Heart right ventricle (tissue), 16 donors: ENCODE data around the gene SH2D3C. TPM values are rescaled to one million over a fixed set of nuclear protein-coding genes. Genes with fewer than 3 reads are reported as not detected.
A peak's percentile ranks its signal among the peaks of the same experiment; 100 is the strongest.
"Not testable (repeated sequence)": the region's sequence is repeated elsewhere in the genome, so short reads cannot be mapped to it uniquely, and the experiment has no call there.

ENCODE experiments used
- ATAC-seq, 8 donors: fragments of 200-7000 bp; cut with Tn5 transposase; one replicate each; pipeline ENCODE4 v1.9.1; 2020; ENCODE audit warnings: mild to moderate bottlenecking in 8 of 8, moderate library complexity in 8 of 8, moderate number of reproducible peaks in 1 of 8
- DNase-seq, 2 donors: peaks; one replicate each; pipeline ENCODE4 v3.0.0-alpha.2; 2020
- H3K27ac ChIP-seq, 10 donors: fragments of 200-600 bp; sonication (generic) in 2 of 10; one replicate each; pipeline versions ENCODE4 v1.5.0 to v1.8.0; 2020 to 2022; ENCODE audit warnings: mild to moderate bottlenecking in 3 of 10
- H3K27me3 ChIP-seq, 7 donors: fragments of 200-600 bp; one replicate each; pipeline ENCODE4 v1.8.0; 2021 to 2022; ENCODE audit warnings: mild to moderate bottlenecking in 2 of 7
- H3K36me3 ChIP-seq, 9 donors: fragments of 200-600 bp; sonication (generic) in 1 of 9; one replicate each; pipeline versions ENCODE4 v1.5.0 to v1.8.0; 2020 to 2022; ENCODE audit warnings: mild to moderate bottlenecking in 2 of 9
- H3K4me1 ChIP-seq, 9 donors: fragments of 200-600 bp; sonication (generic) in 1 of 9; one replicate each; pipeline versions ENCODE4 v1.5.0 to v1.8.0; 2020 to 2022; ENCODE audit warnings: mild to moderate bottlenecking in 4 of 9
- H3K4me3 ChIP-seq, 10 donors: fragments of 200-600 bp; sonication (generic) in 2 of 10; one replicate each; pipeline versions ENCODE4 v1.5.0 to v1.8.0; 2020 to 2022; ENCODE audit warnings: mild to moderate bottlenecking in 7 of 10, moderate library complexity in 2 of 10
- H3K9me3 ChIP-seq, 11 donors: fragments of 200-600 bp in 10 of 11; sonication (generic) in 2 of 11; one replicate each; pipeline versions ENCODE4 v1.5.0 to v1.8.0; 2013 to 2022; ENCODE audit warnings: mild to moderate bottlenecking in 2 of 11, control low read depth in 1 of 11, moderate library complexity in 1 of 11
- WGBS, 2 donors: extraction: QIAGEN DNeasy Blood & Tissue Kit; methylation state at CpG; one replicate each; pipeline ENCODE4 v1.1.7; 2013; ENCODE audit warnings: inconsistent platforms in 1 of 2; 5-methylcytosine and 5-hydroxymethylcytosine counted together
- intact Hi-C, 10 donors: fragments of 100-400 bp; cut with DNase I; formaldehyde crosslinking; loops; one replicate each; pipeline versions ENCODE4 v1.11.1 to v1.14.2; 2022
- polyA plus RNA-seq, 2 donors: library from polyadenylated mRNA; stranded (reverse); fragments of 200-250 nt; gene quantifications; one replicate each; pipeline ENCODE4 v1.2.3, GENCODE V29; 2013
- total RNA-seq, 10 donors: library from RNA; stranded (reverse); fragmentation: NEBNext Ultra II Directional in 3 of 10; extraction: Animal tissue kit (Norgen Biotek cat#: 25700) in 3 of 10; gene quantifications; one replicate each; pipeline versions ENCODE4 v1.2.1 to v1.2.4, GENCODE V29; 2021 to 2023
- TF ChIP-seq, protein P1 (sequence below), 9 donors: fragments of 200-600 bp; sonication (generic) in 2 of 9; IDR thresholded peaks; one replicate each; pipeline versions ENCODE4 v1.5.0 to v1.8.0; 2021 to 2022; ENCODE audit warnings: antibody characterized with exemption in 9 of 9, mild to moderate bottlenecking in 5 of 9, moderate library complexity in 1 of 9
- donor health status: Arrhythmogenic right ventricular cardiomyopathy.
- donor health status: ischemic (EF 13 %, LVEDD 7.1; RV severe dilation, severe dysfunction).
- donor health status: healthy with polysubstance abuse.
- donor health status: DM: no; HTN: yes; CAD: no.
- donor health status: DM: no; HTN: no; CAD: no.
- donor health status: ischemic (EF 25% LVEDD 6.9; RV normal size, moderate dysfunction).
- donor health status: ischemic (EF 25% LVEDD 5.7; RV mildly dilated, moderate dysfunction).
- donor health status: healthy.
- donor health status: DM: yes; HTN: yes; CAD: no.
- donor health status: Ischemic cardiomyopathy.
- donor health status: ischemic (EF 35%, LVEDD 5.7; RV mildly dilated, moderate dysfunction).
- donor health status: nonischemic (EF 11% LVEDD 7.7; RV severe dilation, severe dysfunction).
- donor health status: DM: yes; HTN: yes; CAD: no.
- donor health status: PGD.
- donor health status: ischemic (EF 29% LVEDD 5.4; RV normal size, mild dysfunction).
- donor health status: nonischemic (EF 23%, LVEDD 6.1; RV moderate dilation, normal function).

Gene SH2D3C
- total and polyA plus RNA-seq, 12 donors: 10.9 to 36.7 (median 18.8) TPM

DNA sequence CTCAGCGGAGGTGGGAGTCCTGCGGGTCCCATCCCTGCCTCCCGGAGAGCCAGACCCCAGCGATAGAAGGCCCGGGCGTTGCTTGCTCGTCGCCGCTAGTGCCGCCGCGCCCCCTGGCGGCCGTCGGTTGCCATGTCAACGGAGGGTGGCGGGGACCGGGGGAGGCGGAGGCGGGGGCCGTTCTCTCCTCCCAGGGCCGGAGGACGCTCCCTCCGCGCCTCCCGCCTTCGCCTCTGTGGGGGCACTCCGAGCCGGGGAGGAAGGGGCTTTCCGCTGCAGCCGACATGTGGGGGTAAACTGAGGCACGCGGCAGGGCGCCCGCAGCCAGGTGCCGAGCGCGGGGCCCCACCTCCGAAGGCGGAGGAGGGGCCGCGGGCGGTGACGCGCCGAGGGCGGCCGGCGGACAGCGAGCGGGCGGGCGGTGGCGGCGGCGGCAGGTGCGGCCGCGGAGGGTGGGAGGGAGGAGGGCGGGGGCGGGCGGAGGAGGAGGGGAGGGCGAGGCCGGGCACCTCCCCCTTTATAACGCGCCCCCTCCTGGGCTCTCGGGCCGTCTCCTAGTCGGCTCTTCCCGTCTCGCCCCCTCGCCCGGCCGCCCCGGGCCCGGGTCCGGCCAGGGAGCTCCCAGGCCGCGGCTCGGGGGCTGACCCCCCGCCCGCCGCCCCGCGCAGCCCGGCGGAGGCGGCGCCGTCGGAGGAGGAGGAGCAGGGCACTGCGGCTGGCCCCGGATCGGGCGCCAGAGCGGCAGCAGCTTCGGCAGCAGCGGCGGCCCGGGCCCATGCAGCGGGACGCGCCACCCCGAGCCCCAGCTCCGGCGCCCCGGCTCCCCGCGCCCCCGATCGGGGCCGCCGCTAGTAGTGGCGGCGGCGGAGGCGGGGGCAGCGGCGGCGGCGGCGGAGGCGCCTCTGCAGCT is 6.8 kb upstream of the SH2D3C start:
- Histone ChIP-seq H3K9me3 (no peaks in the 10 kb centered on the region), H3K4me3 (peak overlapping the region; percentile 19 to 100 (median 97)), H3K4me1 (peaks cover 9 to 82% (median 52%) of the 10 kb centered on the region in 9 donors), H3K27ac (peak overlapping the region; percentile 88 to 99 (median 98)), H3K36me3 (peaks cover 0 to 36% (median 28%) of the 10 kb centered on the region in 9 donors), H3K27me3 (no peaks in the 10 kb centered on the region)
- ATAC-seq: peak; percentile 62 to 78 (median 70)
- WGBS, 2 donors: 0 to 1% methylated on average over 52 to 107 of the region's 123 CpGs
- TF ChIP-seq, protein P1, sequence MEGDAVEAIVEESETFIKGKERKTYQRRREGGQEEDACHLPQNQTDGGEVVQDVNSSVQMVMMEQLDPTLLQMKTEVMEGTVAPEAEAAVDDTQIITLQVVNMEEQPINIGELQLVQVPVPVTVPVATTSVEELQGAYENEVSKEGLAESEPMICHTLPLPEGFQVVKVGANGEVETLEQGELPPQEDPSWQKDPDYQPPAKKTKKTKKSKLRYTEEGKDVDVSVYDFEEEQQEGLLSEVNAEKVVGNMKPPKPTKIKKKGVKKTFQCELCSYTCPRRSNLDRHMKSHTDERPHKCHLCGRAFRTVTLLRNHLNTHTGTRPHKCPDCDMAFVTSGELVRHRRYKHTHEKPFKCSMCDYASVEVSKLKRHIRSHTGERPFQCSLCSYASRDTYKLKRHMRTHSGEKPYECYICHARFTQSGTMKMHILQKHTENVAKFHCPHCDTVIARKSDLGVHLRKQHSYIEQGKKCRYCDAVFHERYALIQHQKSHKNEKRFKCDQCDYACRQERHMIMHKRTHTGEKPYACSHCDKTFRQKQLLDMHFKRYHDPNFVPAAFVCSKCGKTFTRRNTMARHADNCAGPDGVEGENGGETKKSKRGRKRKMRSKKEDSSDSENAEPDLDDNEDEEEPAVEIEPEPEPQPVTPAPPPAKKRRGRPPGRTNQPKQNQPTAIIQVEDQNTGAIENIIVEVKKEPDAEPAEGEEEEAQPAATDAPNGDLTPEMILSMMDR (IDR thresholded peaks at IDR 0.05): peak; percentile 90 to 96 (median 92)
- intact Hi-C loops: loop anchor here in 9 of 10 donors (1.0 to 10.0 kb wide), 9 partner anchors 48 to 198 kb away; partner anchors contain the start of genes ST6GALNAC4 (in 3 of the 9) and TOR2A (in 3 of the 9)
- peak; percentile 89 to 92 for DNase-seq

DNA sequence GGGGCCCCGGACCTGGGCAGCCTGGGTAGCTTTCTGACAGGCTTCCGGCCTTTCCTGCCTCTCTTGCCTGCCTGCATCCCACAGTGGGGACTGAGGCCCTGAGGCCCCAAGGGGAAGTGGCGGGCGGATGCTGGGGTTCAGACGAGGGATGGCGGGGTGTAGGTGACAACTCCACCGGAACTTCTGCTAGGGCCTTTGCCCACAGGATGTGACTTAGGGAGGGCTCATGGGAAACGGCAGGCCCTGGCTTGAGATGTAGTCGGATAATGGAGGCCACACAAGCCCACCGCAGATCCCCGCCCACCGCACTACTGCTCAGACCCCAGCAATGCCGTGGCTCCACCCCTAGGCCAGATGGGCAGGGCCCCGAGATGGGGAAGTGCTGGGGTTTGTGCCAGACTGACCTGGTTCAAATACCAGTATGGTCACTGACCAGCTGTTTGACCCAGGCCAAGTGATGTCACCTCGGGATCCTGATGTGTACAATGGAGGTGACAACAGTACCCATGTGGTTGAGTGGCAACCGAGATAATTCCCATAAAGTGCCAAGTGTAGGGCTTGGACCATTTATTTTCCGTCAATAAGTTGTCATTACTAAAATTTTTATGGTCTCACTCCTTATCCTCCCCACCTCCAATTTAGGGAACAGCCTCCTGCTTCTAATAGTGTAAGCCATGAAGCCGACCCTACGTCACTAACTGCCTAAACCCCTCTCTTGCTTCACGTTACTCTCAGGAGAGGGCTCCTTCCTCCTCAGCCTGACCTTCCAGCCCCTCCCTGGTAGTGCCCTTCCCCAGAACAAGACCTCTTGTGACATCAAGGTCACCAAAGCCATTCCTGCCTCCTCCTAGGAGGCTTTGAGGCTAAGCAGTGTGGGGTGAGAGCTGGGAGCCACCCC is 4.9 kb upstream of the SH2D3C start:
- Histone ChIP-seq H3K27ac (peak overlapping the region in 9 of 10 donors; percentile 55 to 98 (median 96)), H3K4me3 (no peak overlapping the region), H3K36me3 (peaks cover 0 to 17% (median 12%) of the 10 kb centered on the region in 9 donors), H3K27me3 (no peaks in the 10 kb centered on the region), H3K4me1 (peaks cover 1 to 84% (median 53%) of the 10 kb centered on the region in 9 donors), H3K9me3 (no peaks in the 10 kb centered on the region)
- ATAC-seq: no peak
- WGBS, 2 donors: 65 to 68% methylated on average over 20 of the region's 20 CpGs
- TF ChIP-seq, protein P1 (IDR thresholded peaks at IDR 0.05): no peak
- DNase-seq: peak in 1 of 2 donors; percentile 54
- intact Hi-C loops: loop anchor here in 7 of 10 donors (2.0 to 10.0 kb wide), 8 partner anchors 36 to 191 kb away; partner anchors contain the start of genes TOR2A (in 3 of the 7) and ST6GALNAC4 (in 2 of the 7)

DNA sequence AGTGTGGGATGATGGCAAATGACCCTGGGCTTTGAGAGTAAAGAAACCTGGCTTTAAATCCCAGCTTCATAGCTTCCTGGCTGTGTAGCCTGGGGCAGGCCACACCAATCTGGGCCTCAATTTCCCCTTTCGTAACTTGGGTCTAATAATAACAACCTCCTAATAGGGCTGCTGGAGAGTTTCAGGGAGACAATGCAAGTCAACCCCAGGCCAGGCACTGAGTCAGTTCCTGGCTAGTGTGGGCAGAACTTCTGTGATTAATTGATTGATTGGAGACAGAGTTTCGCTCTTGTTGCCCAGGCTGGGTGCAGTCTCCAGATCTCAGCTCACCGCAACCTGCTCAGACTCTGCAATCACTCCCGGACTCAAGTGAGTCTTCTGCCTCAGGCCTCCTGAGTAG is 3.3 kb upstream of the SH2D3C start:
- Histone ChIP-seq H3K27me3 (no peaks in the 10 kb centered on the region), H3K9me3 (no peaks in the 10 kb centered on the region), H3K4me1 (peaks cover 3 to 81% (median 45%) of the 10 kb centered on the region in 9 donors), H3K36me3 (peaks cover 0 to 2% (median 0%) of the 10 kb centered on the region in 9 donors), H3K4me3 (no peak overlapping the region), H3K27ac (peak overlapping the region in 1 of 10 donors; percentile 98)
- TF ChIP-seq, protein P1 (IDR thresholded peaks at IDR 0.05): no peak
- WGBS, 2 donors: 93 to 100% methylated on average over 4 of the region's 4 CpGs
- ATAC-seq (no peak), DNase-seq (no peak)
- intact Hi-C loops: loop anchor here in 5 of 10 donors (2.0 to 10.0 kb wide), 6 partner anchors 35 to 190 kb away; partner anchors contain the start of genes TOR2A (in 3 of the 5) and ST6GALNAC4 (in 1 of the 5)

DNA sequence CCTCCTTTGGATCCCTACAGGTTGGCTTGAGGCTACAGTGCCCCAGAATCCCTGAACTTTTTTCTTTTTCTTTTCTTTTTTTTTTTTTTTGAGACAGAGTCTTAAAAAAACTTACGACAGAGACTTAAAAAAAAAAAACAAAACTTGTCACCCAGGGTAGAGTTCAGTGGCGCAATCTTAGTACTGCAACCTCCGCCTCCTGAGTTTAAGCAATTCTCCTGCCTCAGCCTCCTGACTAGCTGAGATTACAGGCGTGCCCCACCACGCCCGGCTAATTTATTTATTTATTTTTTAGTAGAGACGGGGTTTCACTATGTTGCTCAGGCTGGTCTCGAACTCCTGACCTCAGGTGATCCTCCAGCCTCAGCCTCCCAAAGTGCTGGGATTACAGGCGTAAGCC is 2.4 kb upstream of the SH2D3C start:
- intact Hi-C loops: loop anchor here in 4 of 10 donors (5.0 to 10.0 kb wide), 5 partner anchors 34 to 189 kb away; partner anchors contain the start of genes TOR2A (in 2 of the 4) and ST6GALNAC4 (in 1 of the 4)
- H3K36me3 ChIP-seq, H3K9me3 ChIP-seq, DNase-seq, ATAC-seq, H3K27me3 ChIP-seq, H3K4me3 ChIP-seq: not testable (repeated sequence)
- Histone ChIP-seq H3K27ac (peak overlapping the region in 2 of 10 donors; percentile 57 to 98), H3K4me1 (peaks cover 3 to 82% (median 43%) of the 10 kb centered on the region in 9 donors)
- 90 to 96% methylated on average over 9 of the region's 9 CpGs for WGBS, 2 donors
